K562 (cell line): ENCODE measurements around the gene SEMA3G.

Experiments used
- CREB1 ChIP-seq, 2 experiments: sonication (generic) in 1 of 2; formaldehyde crosslinking in 1 of 2; IDR thresholded peaks; 2 replicates each; pipeline versions ENCODE4 v1.6.1 to v1.8.0; 2012 to 2022; ENCODE audit warnings: inconsistent platforms in 1 of 2, mild to moderate bottlenecking in 1 of 2, missing genetic modification reagents in 1 of 2, moderate library complexity in 1 of 2
- FOSL1 ChIP-seq: fragments of 200-800 bp; sonication (Bioruptor generic); conservative IDR thresholded peaks from 2 replicates; pipeline ENCODE4 v1.6.1; 2016; ENCODE audit warnings: missing genetic modification characterization, missing compliant biosample characterization
- NCOA2 ChIP-seq, 2 experiments: fragments of 450-650 bp; IDR thresholded peaks; 2 replicates each; pipeline ENCODE4 v1.6.1; 2018; ENCODE audit warnings: mild to moderate bottlenecking in 2 of 2, moderate library complexity in 1 of 2; ENCODE audit not compliant: partially characterized antibody in 2 of 2
- PCBP2 ChIP-seq: fragments of 200-400 bp; formaldehyde crosslinking; IDR thresholded peaks from 2 replicates; pipeline ENCODE4 v1.6.1; 2018; ENCODE audit warnings: low read length, low read depth, mild to moderate bottlenecking, moderate library complexity; ENCODE audit not compliant: poor library complexity, severe bottlenecking
- POLR2A ChIP-seq: fragments of 450-650 bp; conservative IDR thresholded peaks from 2 replicates; pipeline ENCODE4 v1.6.1; 2016
- ZNF57 ChIP-seq: fragments of 450-650 bp; formaldehyde crosslinking; IDR thresholded peaks from 2 replicates; pipeline ENCODE4 v1.4.0; 2020; ENCODE audit warnings: mild to moderate bottlenecking, moderate library complexity
- TF ChIP-seq, protein P1 (sequence below): fragments of 150-350 bp; IDR thresholded peaks from 2 replicates; pipeline ENCODE4 v1.6.1; 2014; ENCODE audit warnings: low read depth, mild to moderate bottlenecking, low read length, borderline replicate concordance
- TF ChIP-seq, protein P2 (sequence below): fragments of 450-650 bp; formaldehyde crosslinking; IDR thresholded peaks from 2 replicates; pipeline ENCODE4 v1.4.0; 2020; ENCODE audit warnings: mild to moderate bottlenecking, moderate library complexity
- TF ChIP-seq, protein P3 (sequence below), 3 experiments: IDR thresholded peaks in 2 of 3; conservative IDR thresholded peaks in 1 of 3; 2 replicates each; pipeline ENCODE4 v1.5.1; 2011 to 2012; ENCODE audit warnings: low read length in 3 of 3, mild to moderate bottlenecking in 3 of 3, control low read depth in 2 of 3, improper control_type of control experiment in 1 of 3, inconsistent platforms in 1 of 3, low read depth in 1 of 3, mixed read lengths in 1 of 3, moderate library complexity in 1 of 3; ENCODE audit not compliant: insufficient read depth in 2 of 3
- TF ChIP-seq, protein P4 (sequence below): fragments of 450-650 bp; IDR thresholded peaks from 2 replicates; pipeline ENCODE4 v1.6.1; 2016; ENCODE audit warnings: mild to moderate bottlenecking
- TF ChIP-seq, protein P5 (sequence below), 2 experiments: IDR thresholded peaks in 1 of 2; conservative IDR thresholded peaks in 1 of 2; 2 replicates each; pipeline ENCODE4 v1.6.1; 2016; ENCODE audit warnings: low read depth in 2 of 2, mild to moderate bottlenecking in 1 of 2, missing compliant biosample characterization in 1 of 2, missing genetic modification characterization in 1 of 2, moderate library complexity in 1 of 2

DNA sequence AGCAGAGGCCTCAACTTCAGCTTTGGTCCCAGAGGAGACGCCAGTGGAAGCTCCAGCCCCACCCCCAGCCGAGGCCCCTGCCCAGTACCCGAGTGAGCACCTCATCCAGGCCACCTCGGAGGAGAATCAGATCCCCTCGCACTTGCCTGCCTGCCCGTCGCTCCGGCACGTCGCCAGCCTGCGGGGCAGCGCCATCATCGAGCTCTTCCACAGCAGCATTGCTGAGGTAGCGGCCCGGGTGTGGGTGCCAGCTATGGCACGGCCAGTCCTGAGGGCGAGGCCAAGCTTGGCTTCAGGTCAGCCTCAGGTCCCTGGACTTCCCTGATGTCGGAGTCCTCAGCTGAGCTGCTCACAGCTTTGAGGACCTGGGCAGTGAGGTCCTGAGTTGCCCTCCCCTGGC lies 44.5 kb upstream of the SEMA3G start:
- TF ChIP-seq PCBP2 (no peak), FOSL1 (tag) (no peak), ZNF57 (no peak), CREB1 (IDR thresholded peaks at IDR 0.05) (no peak), CREB1 (CRISPR knock-in tag; IDR thresholded peaks at IDR 0.05) (no peak), POLR2A (no peak), NCOA2 (IDR thresholded peaks at IDR 0.05; ENCODE audit: partially characterized antibody in 2 of 2) (no peak)
- TF ChIP-seq, protein P1, sequence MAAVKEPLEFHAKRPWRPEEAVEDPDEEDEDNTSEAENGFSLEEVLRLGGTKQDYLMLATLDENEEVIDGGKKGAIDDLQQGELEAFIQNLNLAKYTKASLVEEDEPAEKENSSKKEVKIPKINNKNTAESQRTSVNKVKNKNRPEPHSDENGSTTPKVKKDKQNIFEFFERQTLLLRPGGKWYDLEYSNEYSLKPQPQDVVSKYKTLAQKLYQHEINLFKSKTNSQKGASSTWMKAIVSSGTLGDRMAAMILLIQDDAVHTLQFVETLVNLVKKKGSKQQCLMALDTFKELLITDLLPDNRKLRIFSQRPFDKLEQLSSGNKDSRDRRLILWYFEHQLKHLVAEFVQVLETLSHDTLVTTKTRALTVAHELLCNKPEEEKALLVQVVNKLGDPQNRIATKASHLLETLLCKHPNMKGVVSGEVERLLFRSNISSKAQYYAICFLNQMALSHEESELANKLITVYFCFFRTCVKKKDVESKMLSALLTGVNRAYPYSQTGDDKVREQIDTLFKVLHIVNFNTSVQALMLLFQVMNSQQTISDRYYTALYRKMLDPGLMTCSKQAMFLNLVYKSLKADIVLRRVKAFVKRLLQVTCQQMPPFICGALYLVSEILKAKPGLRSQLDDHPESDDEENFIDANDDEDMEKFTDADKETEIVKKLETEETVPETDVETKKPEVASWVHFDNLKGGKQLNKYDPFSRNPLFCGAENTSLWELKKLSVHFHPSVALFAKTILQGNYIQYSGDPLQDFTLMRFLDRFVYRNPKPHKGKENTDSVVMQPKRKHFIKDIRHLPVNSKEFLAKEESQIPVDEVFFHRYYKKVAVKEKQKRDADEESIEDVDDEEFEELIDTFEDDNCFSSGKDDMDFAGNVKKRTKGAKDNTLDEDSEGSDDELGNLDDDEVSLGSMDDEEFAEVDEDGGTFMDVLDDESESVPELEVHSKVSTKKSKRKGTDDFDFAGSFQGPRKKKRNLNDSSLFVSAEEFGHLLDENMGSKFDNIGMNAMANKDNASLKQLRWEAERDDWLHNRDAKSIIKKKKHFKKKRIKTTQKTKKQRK = no peak
- TF ChIP-seq, protein P2, sequence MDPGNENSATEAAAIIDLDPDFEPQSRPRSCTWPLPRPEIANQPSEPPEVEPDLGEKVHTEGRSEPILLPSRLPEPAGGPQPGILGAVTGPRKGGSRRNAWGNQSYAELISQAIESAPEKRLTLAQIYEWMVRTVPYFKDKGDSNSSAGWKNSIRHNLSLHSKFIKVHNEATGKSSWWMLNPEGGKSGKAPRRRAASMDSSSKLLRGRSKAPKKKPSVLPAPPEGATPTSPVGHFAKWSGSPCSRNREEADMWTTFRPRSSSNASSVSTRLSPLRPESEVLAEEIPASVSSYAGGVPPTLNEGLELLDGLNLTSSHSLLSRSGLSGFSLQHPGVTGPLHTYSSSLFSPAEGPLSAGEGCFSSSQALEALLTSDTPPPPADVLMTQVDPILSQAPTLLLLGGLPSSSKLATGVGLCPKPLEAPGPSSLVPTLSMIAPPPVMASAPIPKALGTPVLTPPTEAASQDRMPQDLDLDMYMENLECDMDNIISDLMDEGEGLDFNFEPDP (CRISPR knock-in tag) = no peak
- TF ChIP-seq, protein P3, sequence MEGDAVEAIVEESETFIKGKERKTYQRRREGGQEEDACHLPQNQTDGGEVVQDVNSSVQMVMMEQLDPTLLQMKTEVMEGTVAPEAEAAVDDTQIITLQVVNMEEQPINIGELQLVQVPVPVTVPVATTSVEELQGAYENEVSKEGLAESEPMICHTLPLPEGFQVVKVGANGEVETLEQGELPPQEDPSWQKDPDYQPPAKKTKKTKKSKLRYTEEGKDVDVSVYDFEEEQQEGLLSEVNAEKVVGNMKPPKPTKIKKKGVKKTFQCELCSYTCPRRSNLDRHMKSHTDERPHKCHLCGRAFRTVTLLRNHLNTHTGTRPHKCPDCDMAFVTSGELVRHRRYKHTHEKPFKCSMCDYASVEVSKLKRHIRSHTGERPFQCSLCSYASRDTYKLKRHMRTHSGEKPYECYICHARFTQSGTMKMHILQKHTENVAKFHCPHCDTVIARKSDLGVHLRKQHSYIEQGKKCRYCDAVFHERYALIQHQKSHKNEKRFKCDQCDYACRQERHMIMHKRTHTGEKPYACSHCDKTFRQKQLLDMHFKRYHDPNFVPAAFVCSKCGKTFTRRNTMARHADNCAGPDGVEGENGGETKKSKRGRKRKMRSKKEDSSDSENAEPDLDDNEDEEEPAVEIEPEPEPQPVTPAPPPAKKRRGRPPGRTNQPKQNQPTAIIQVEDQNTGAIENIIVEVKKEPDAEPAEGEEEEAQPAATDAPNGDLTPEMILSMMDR (IDR thresholded peaks at IDR 0.05 in 2 of 3, conservative IDR thresholded peaks at IDR 0.05 in 1 of 3; ENCODE audit: insufficient read depth in 2 of 3, low read depth in 1 of 3, low read length in 3 of 3) = no peak
- TF ChIP-seq, protein P4, sequence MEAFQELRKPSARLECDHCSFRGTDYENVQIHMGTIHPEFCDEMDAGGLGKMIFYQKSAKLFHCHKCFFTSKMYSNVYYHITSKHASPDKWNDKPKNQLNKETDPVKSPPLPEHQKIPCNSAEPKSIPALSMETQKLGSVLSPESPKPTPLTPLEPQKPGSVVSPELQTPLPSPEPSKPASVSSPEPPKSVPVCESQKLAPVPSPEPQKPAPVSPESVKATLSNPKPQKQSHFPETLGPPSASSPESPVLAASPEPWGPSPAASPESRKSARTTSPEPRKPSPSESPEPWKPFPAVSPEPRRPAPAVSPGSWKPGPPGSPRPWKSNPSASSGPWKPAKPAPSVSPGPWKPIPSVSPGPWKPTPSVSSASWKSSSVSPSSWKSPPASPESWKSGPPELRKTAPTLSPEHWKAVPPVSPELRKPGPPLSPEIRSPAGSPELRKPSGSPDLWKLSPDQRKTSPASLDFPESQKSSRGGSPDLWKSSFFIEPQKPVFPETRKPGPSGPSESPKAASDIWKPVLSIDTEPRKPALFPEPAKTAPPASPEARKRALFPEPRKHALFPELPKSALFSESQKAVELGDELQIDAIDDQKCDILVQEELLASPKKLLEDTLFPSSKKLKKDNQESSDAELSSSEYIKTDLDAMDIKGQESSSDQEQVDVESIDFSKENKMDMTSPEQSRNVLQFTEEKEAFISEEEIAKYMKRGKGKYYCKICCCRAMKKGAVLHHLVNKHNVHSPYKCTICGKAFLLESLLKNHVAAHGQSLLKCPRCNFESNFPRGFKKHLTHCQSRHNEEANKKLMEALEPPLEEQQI = no peak
- TF ChIP-seq, protein P5, sequence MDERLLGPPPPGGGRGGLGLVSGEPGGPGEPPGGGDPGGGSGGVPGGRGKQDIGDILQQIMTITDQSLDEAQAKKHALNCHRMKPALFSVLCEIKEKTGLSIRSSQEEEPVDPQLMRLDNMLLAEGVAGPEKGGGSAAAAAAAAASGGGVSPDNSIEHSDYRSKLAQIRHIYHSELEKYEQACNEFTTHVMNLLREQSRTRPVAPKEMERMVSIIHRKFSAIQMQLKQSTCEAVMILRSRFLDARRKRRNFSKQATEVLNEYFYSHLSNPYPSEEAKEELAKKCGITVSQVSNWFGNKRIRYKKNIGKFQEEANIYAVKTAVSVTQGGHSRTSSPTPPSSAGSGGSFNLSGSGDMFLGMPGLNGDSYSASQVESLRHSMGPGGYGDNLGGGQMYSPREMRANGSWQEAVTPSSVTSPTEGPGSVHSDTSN (CRISPR knock-in tag; IDR thresholded peaks at IDR 0.05; ENCODE audit: low read depth) = no peak
- TF ChIP-seq, protein P5 (tag; conservative IDR thresholded peaks at IDR 0.05; ENCODE audit: low read depth) = no peak
